ENCODE results near the gene ANKLE2. TPM values are rescaled to one million over a fixed set of nuclear protein-coding genes. Genes with fewer than 3 reads are reported as not detected.
A peak's percentile ranks its signal among the peaks of the same experiment; 100 is the strongest.
"Not testable (repeated sequence)": the region's sequence is repeated elsewhere in the genome, so short reads cannot be mapped to it uniquely, and the experiment has no call there.

The ANKLE2 gene
- 94.7 to 96.4 TPM (median 95.9 TPM) in 3 replicates for total RNA-seq
- long read RNA-seq, full-length matches to known transcripts, result 360 of 460 reads
- long read RNA-seq, partial matches to known transcripts, result 11 of 460 reads
- long read RNA-seq, other reads (novel, unspliced or antisense), result 89 of 460 reads

- no peak for DNase-seq (ENCODE audit: low spot score)
- Mint-ChIP-seq H3K36me3 (ENCODE audit: low read depth) (peaks cover 2% of the 10 kb centered on the region), H3K27me3 (ENCODE audit: low read depth) (no peaks in the 10 kb centered on the region), H3K4me1 (ENCODE audit: low read depth) (peaks cover 30% of the 10 kb centered on the region), H3K4me3 (ENCODE audit: unreplicated experiment) (peak within 1 kb of the TSS; percentile 86), H3K27ac (ENCODE audit: unreplicated experiment) (peak within 1 kb of the TSS; percentile 96), H3K9me3 (ENCODE audit: low read depth) (no peaks in the 10 kb centered on the region)
- no peak for TF ChIP-seq CTCF (IDR thresholded peaks at IDR 0.05)
These were observed at the start of gene ANKLE2 for GRCh38 chr12:132761032-132761920. ANKLE2 (minus strand) TSS chr12:132761832; CDS start chr12:132761798, 34 bp downstream.

- TF ChIP-seq CTCF (IDR thresholded peaks at IDR 0.05), result peak; percentile 68
- not testable (repeated sequence) for H3K4me3 Mint-ChIP-seq (ENCODE audit: unreplicated experiment); H3K27me3 Mint-ChIP-seq (ENCODE audit: low read depth); H3K4me1 Mint-ChIP-seq (ENCODE audit: low read depth); H3K9me3 Mint-ChIP-seq (ENCODE audit: low read depth); DNase-seq (ENCODE audit: low spot score); H3K27ac Mint-ChIP-seq (ENCODE audit: unreplicated experiment)
- H3K36me3 Mint-ChIP-seq (ENCODE audit: low read depth), result peaks cover 45% of the 10 kb centered on the region
These were observed 47.8 kb upstream of the ANKLE2 start for GRCh38 chr12:132809391-132809790.

- no peak for DNase-seq (ENCODE audit: low spot score)
- H3K27ac Mint-ChIP-seq (ENCODE audit: unreplicated experiment), result no peak overlapping the region
- H3K9me3 Mint-ChIP-seq (ENCODE audit: low read depth), result no peaks in the 10 kb centered on the region
- H3K36me3 Mint-ChIP-seq (ENCODE audit: low read depth), result peaks cover 52% of the 10 kb centered on the region
- no peak overlapping the region for H3K4me3 Mint-ChIP-seq (ENCODE audit: unreplicated experiment)
- H3K27me3 Mint-ChIP-seq (ENCODE audit: low read depth), result no peaks in the 10 kb centered on the region
- TF ChIP-seq CTCF (IDR thresholded peaks at IDR 0.05), result no peak
- H3K4me1 Mint-ChIP-seq (ENCODE audit: low read depth), result peaks cover 3% of the 10 kb centered on the region
These were observed 45.9 kb upstream of the ANKLE2 start for GRCh38 chr12:132807295-132808092.

GRCh38 chr12:132806857-132807256 is 45.2 kb upstream of the ANKLE2 start:
- Mint-ChIP-seq H3K36me3 (ENCODE audit: low read depth) (peaks cover 50% of the 10 kb centered on the region), H3K4me3 (ENCODE audit: unreplicated experiment) (no peak overlapping the region), H3K4me1 (ENCODE audit: low read depth) (no peaks in the 10 kb centered on the region), H3K9me3 (ENCODE audit: low read depth) (no peaks in the 10 kb centered on the region), H3K27me3 (ENCODE audit: low read depth) (no peaks in the 10 kb centered on the region), H3K27ac (ENCODE audit: unreplicated experiment) (no peak overlapping the region)
- no peak for TF ChIP-seq CTCF (IDR thresholded peaks at IDR 0.05)
- no peak for DNase-seq (ENCODE audit: low spot score)

- no peaks in the 10 kb centered on the region for H3K4me1 Mint-ChIP-seq (ENCODE audit: low read depth)
- no peak for TF ChIP-seq CTCF (IDR thresholded peaks at IDR 0.05)
- peak overlapping the region; percentile 32 for H3K27ac Mint-ChIP-seq (ENCODE audit: unreplicated experiment)
- no peaks in the 10 kb centered on the region for H3K9me3 Mint-ChIP-seq (ENCODE audit: low read depth)
- no peaks in the 10 kb centered on the region for H3K27me3 Mint-ChIP-seq (ENCODE audit: low read depth)
- H3K4me3 Mint-ChIP-seq (ENCODE audit: unreplicated experiment), result no peak overlapping the region
- peaks cover 60% of the 10 kb centered on the region for H3K36me3 Mint-ChIP-seq (ENCODE audit: low read depth)
- no peak for DNase-seq (ENCODE audit: low spot score)
These were observed 42.8 kb upstream of the ANKLE2 start for GRCh38 chr12:132804426-132804861.

All from chondrocyte (in vitro differentiated cells).